A549 (cell line): ENCODE measurements around the gene RNF130.

Source experiments
- CTCF ChIP-seq: fragments of >200 bp; sonication (Bioruptor Twin); formaldehyde crosslinking; IDR thresholded peaks from 3 replicates; pipeline ENCODE4 v1.5.1; 2016
- E2F6 ChIP-seq: IDR thresholded peaks from 2 replicates; pipeline ENCODE4 v1.6.1; 2012; ENCODE audit warnings: low read depth, borderline replicate concordance
- JUNB ChIP-seq: fragments of >200 bp; sonication (Bioruptor Twin); formaldehyde crosslinking; IDR thresholded peaks from 2 replicates; pipeline ENCODE4 v1.6.1; 2016
- USF2 ChIP-seq: fragments of 450-650 bp; IDR thresholded peaks from 2 replicates; pipeline ENCODE4 v1.6.1; 2014; ENCODE audit warnings: antibody characterized with exemption

GRCh38 chr5:180097163-180097894 lies 25.8 kb upstream of the RNF130 start:
- no peak for TF ChIP-seq E2F6
- no peak for TF ChIP-seq USF2
- no peak for TF ChIP-seq CTCF
- no peak for TF ChIP-seq JUNB
